Measurements from ENCODE around the gene SLC41A3.

SLC41A3 gene

GRCh38 chr3:126126286-126126685, 42.4 kb upstream of the SLC41A3 start:
- peaks cover 1% of the 10 kb centered on the region for H3K9me3 Mint-ChIP-seq
- ATAC-seq (ENCODE audit: low read depth) (no peak), DNase-seq (ENCODE audit: low spot score in 2 of 2) (no peak)
- H3K36me3 Mint-ChIP-seq: no peaks in the 10 kb centered on the region
- no peaks in the 10 kb centered on the region for H3K4me1 Mint-ChIP-seq
- H3K4me3 Mint-ChIP-seq: no peak overlapping the region
- H3K27me3 Mint-ChIP-seq: peaks cover 3% of the 10 kb centered on the region
- H3K27ac Mint-ChIP-seq: no peak overlapping the region

- DNase-seq (ENCODE audit: low spot score in 2 of 2): no peak
- Mint-ChIP-seq H3K36me3 (no peaks in the 10 kb centered on the region), H3K27me3 (peaks cover 3% of the 10 kb centered on the region), H3K4me3 (no peak overlapping the region), H3K27ac (no peak overlapping the region), H3K9me3 (peaks cover 1% of the 10 kb centered on the region), H3K4me1 (no peaks in the 10 kb centered on the region)
- no peak for ATAC-seq (ENCODE audit: low read depth)
These were observed 41.9 kb upstream of the SLC41A3 start for GRCh38 chr3:126125781-126126251.

- H3K27ac Mint-ChIP-seq: no peak overlapping the region
- no peak overlapping the region for H3K4me3 Mint-ChIP-seq
- H3K27me3 Mint-ChIP-seq: peaks cover 4% of the 10 kb centered on the region
- H3K9me3 Mint-ChIP-seq: peaks cover 1% of the 10 kb centered on the region
- H3K36me3 Mint-ChIP-seq: no peaks in the 10 kb centered on the region
- no peak for ATAC-seq (ENCODE audit: low read depth)
- no peaks in the 10 kb centered on the region for H3K4me1 Mint-ChIP-seq
- DNase-seq (ENCODE audit: low spot score in 2 of 2): no peak
These were observed 41.4 kb upstream of the SLC41A3 start for GRCh38 chr3:126125341-126125740.

DNA sequence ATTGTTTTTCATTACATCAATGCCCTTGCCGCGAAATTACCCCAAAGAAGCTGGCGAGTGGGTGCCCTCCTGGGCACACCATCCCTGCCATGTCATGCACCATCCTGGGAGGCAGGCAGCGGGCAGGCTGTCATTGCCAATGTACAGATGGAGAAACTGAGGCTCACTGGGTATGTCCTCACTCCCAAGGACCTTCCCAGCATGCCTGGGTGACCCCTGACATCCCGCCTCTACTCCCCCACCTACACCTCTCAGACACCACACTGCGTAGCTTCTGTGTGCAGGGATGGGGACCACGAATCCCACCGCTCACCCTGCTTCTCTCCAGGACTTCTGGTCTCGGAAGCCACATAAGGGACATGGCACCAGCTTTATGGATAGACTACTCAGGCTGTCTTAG, 41.0 kb upstream of the SLC41A3 start:
- Mint-ChIP-seq H3K4me3 (no peak overlapping the region), H3K9me3 (peaks cover 1% of the 10 kb centered on the region), H3K36me3 (no peaks in the 10 kb centered on the region), H3K27ac (no peak overlapping the region), H3K4me1 (no peaks in the 10 kb centered on the region), H3K27me3 (peaks cover 7% of the 10 kb centered on the region)
- ATAC-seq (ENCODE audit: low read depth) (no peak), DNase-seq (ENCODE audit: low spot score in 2 of 2) (no peak)

DNA sequence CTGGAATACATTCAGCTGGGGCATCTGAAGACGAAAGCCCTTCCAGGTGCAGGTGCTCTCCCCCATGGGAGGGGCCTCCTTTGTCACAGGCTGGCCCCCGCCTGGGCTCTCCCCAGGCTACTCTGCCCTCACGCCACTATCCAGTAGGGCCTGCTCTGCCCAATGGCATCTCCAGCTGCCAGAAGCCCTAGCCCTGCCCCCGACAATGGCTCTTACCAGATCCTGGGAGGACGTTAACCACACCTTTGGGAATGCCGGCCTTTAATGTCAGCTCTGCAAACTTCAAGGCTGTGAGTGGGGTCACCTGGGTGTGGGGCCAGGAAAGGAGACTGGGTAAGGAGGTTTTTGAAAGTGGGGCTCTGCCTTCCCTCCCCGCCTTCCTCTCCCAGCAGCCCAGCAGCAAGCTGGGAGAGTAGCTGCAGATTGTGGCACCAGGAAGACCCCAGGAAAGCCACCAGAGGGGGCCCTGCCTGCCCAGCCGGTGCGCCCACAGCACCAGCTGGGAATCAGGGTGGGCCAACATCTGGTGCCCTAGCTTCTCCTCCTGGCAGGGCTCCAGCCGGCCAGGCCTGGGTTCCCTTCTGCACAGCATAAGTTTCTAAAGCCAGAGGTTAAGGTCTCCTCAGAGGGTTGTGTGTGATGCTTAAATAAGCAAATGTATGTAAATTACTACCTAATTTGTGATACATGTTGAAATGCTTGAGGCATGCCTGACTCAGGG, 40.4 kb upstream of the SLC41A3 start:
- ATAC-seq (ENCODE audit: low read depth) (no peak), DNase-seq (ENCODE audit: low spot score in 2 of 2) (no peak)

GRCh38 chr3:126121632-126122031, 37.7 kb upstream of the SLC41A3 start:
- Mint-ChIP-seq H3K27ac (no peak overlapping the region), H3K27me3 (peaks cover 17% of the 10 kb centered on the region), H3K36me3 (no peaks in the 10 kb centered on the region), H3K4me3 (no peak overlapping the region), H3K4me1 (no peaks in the 10 kb centered on the region), H3K9me3 (peaks cover 1% of the 10 kb centered on the region)
- ATAC-seq (ENCODE audit: low read depth): no peak
- DNase-seq (ENCODE audit: low spot score in 2 of 2): no peak

More for the DNA sequence above, 40.4 kb upstream of the SLC41A3 start:
- Mint-ChIP-seq H3K27ac (no peak overlapping the region), H3K4me1 (no peaks in the 10 kb centered on the region), H3K36me3 (no peaks in the 10 kb centered on the region), H3K9me3 (peaks cover 1% of the 10 kb centered on the region), H3K4me3 (no peak overlapping the region), H3K27me3 (peaks cover 10% of the 10 kb centered on the region)

DNA sequence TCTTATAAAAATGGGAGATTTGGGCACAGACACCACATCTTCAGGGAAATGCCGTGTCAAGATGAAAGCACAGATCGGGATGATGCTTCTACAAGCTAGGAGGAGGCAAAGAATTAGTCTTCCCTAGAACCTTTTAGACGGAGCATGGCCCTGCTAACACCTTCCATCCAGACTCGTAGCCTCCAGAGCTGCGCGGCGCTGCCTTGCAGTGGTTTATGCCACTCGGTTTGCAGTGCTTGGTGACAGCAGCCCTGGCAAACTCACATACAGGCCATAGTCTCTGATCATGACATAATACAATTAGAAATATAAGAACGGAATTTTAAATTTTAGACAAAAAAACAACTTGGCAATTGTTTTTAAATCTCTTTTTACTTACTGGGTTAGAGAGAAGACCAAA, 37.1 kb upstream of the SLC41A3 start:
- ATAC-seq (ENCODE audit: low read depth) (no peak), DNase-seq (ENCODE audit: low spot score in 2 of 2) (no peak)
- H3K27ac Mint-ChIP-seq: no peak overlapping the region
- peaks cover 17% of the 10 kb centered on the region for H3K27me3 Mint-ChIP-seq
- H3K9me3 Mint-ChIP-seq: peaks cover 1% of the 10 kb centered on the region
- H3K4me1 Mint-ChIP-seq: no peaks in the 10 kb centered on the region
- H3K36me3 Mint-ChIP-seq: no peaks in the 10 kb centered on the region
- no peak overlapping the region for H3K4me3 Mint-ChIP-seq

- Mint-ChIP-seq H3K27ac (no peak overlapping the region), H3K36me3 (no peaks in the 10 kb centered on the region), H3K27me3 (peaks cover 17% of the 10 kb centered on the region)
These were observed 36.1 kb upstream of the SLC41A3 start for GRCh38 chr3:126119976-126120375.

GRCh38 chr3:126119008-126119675, 35.2 kb upstream of the SLC41A3 start:
- Mint-ChIP-seq H3K4me3 (no peak overlapping the region), H3K27me3 (peaks cover 17% of the 10 kb centered on the region), H3K36me3 (no peaks in the 10 kb centered on the region), H3K9me3 (peaks cover 1% of the 10 kb centered on the region), H3K27ac (no peak overlapping the region), H3K4me1 (no peaks in the 10 kb centered on the region)
- no peak for DNase-seq (ENCODE audit: low spot score in 2 of 2)
- ATAC-seq (ENCODE audit: low read depth): no peak

More at GRCh38 chr3:126119976-126120375, 36.1 kb upstream of the SLC41A3 start:
- H3K4me1 Mint-ChIP-seq: no peaks in the 10 kb centered on the region
- ATAC-seq (ENCODE audit: low read depth) (no peak), DNase-seq (ENCODE audit: low spot score in 2 of 2) (no peak)
- no peak overlapping the region for H3K4me3 Mint-ChIP-seq
- H3K9me3 Mint-ChIP-seq: peaks cover 1% of the 10 kb centered on the region

DNA sequence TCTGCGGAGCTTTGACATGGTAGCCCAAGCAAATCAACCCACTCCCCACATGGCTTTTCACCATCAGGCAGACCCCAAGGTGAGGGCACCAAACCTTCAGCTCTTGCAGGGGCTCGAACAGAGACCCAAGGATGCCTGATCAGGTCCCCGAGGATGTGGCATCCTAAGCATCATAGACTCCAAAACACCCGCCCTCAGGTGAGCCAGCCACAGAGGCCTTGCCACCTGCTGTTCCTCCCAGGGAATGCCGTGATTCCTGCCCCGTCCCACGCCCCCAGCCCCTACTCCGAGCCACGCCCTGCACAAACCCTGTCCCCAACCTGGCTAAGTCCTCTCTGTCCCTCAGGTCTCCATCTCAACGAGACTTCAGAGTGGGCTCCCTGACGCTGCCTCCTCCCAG, 34.7 kb upstream of the SLC41A3 start:
- Mint-ChIP-seq H3K36me3 (no peaks in the 10 kb centered on the region), H3K4me3 (no peak overlapping the region), H3K4me1 (no peaks in the 10 kb centered on the region), H3K27me3 (peaks cover 17% of the 10 kb centered on the region), H3K9me3 (peaks cover 1% of the 10 kb centered on the region), H3K27ac (no peak overlapping the region)
- no peak for DNase-seq (ENCODE audit: low spot score in 2 of 2)
- ATAC-seq (ENCODE audit: low read depth): no peak

- ATAC-seq (ENCODE audit: low read depth): no peak
- no peaks in the 10 kb centered on the region for H3K36me3 Mint-ChIP-seq
- no peak for DNase-seq (ENCODE audit: low spot score in 2 of 2)
These were observed 33.9 kb upstream of the SLC41A3 start for GRCh38 chr3:126117786-126118185.

GRCh38 chr3:126117212-126117611, 33.3 kb upstream of the SLC41A3 start:
- ATAC-seq (ENCODE audit: low read depth) (no peak), DNase-seq (ENCODE audit: low spot score in 2 of 2) (no peak)
- Mint-ChIP-seq H3K4me1 (no peaks in the 10 kb centered on the region), H3K27ac (no peak overlapping the region), H3K4me3 (no peak overlapping the region), H3K27me3 (peaks cover 17% of the 10 kb centered on the region), H3K9me3 (peaks cover 1% of the 10 kb centered on the region), H3K36me3 (no peaks in the 10 kb centered on the region)

More at GRCh38 chr3:126117786-126118185, 33.9 kb upstream of the SLC41A3 start:
- peaks cover 17% of the 10 kb centered on the region for H3K27me3 Mint-ChIP-seq
- H3K9me3 Mint-ChIP-seq: peaks cover 1% of the 10 kb centered on the region
- no peaks in the 10 kb centered on the region for H3K4me1 Mint-ChIP-seq
- H3K4me3 Mint-ChIP-seq: no peak overlapping the region
- no peak overlapping the region for H3K27ac Mint-ChIP-seq

- no peak overlapping the region for H3K27ac Mint-ChIP-seq
- DNase-seq (ENCODE audit: low spot score in 2 of 2): no peak
- no peaks in the 10 kb centered on the region for H3K36me3 Mint-ChIP-seq
- H3K27me3 Mint-ChIP-seq: peaks cover 16% of the 10 kb centered on the region
- H3K4me3 Mint-ChIP-seq: no peak overlapping the region
- H3K4me1 Mint-ChIP-seq: no peaks in the 10 kb centered on the region
- no peaks in the 10 kb centered on the region for H3K9me3 Mint-ChIP-seq
- ATAC-seq (ENCODE audit: low read depth): no peak
These were observed 32.6 kb upstream of the SLC41A3 start for GRCh38 chr3:126116526-126116925.

DNA sequence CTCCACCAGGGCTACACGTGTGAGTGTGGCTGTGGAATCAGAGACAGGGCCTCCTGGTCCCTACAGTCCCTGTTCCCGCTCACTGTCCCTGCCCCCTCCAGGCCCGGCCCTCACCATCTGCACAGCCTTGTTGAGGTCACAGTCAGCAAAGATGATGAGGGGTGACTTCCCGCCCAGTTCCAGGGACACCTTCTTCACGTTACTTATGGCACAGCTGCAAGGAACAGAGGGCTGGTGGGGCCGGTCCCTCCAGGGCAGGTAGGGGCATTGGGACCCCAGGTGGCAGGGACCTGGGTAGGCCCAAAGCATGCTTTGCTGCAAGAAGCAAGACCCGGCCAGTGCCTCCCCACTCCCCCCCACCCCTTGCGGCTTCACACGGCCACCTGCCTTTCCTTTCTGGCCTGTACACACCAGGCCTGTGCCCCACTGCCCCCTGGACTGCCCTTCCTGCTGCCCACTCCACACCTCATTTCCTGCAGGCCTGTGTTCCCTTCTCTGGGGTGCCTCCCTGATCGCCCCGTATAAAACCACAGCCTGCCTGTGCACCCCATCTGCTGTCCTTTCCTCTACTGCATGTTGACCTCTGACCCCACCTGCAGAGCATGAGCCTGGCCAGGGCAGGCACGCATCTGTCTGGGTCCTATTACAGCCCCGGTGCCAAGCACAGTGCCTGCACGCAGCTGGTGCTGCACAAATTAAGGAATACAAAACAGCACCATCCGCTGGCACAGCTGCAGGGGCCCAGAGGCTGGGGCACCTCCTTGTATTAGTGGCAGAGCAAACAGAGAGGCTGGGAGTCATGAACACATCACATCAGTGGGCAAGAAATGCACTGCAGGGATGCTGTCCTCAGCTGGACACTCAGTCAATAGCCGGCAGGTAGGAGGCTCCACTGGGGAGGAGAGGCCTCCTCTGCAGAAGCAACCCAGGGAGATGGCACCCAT, 30.8 kb upstream of the SLC41A3 start:
- DNase-seq (ENCODE audit: low spot score in 2 of 2): no peak
- Mint-ChIP-seq H3K4me1 (no peaks in the 10 kb centered on the region), H3K27me3 (peaks cover 11% of the 10 kb centered on the region), H3K9me3 (no peaks in the 10 kb centered on the region), H3K36me3 (no peaks in the 10 kb centered on the region), H3K4me3 (no peak overlapping the region), H3K27ac (no peak overlapping the region)
- ATAC-seq (ENCODE audit: low read depth): no peak
